Esophagus muscularis mucosa (tissue), 3 donors: Measurements from ENCODE around the gene EXOC6B.

Source experiments
- POLR2A ChIP-seq: fragments of 450-650 bp; IDR thresholded peaks from one replicate; pipeline ENCODE4 v1.6.1; 2017; ENCODE audit warnings: antibody characterized with exemption, moderate library complexity, mild to moderate bottlenecking, low read depth
- POLR2AphosphoS5 ChIP-seq, 2 donors: sonication (generic); formaldehyde crosslinking; IDR thresholded peaks; one replicate each; pipeline ENCODE4 v1.6.1; 2017; ENCODE audit warnings: antibody characterized with exemption in 2 of 2
- TF ChIP-seq, protein P1 (sequence below), 3 experiments: fragments of 200-600 bp in 2 of 3; fragments of 450-650 bp in 1 of 3; sonication (generic) in 2 of 3; IDR thresholded peaks; one replicate each; pipeline ENCODE4 v1.5.1; 2017 to 2019; ENCODE audit warnings: antibody characterized with exemption in 3 of 3, mild to moderate bottlenecking in 2 of 3, moderate library complexity in 1 of 3

DNA sequence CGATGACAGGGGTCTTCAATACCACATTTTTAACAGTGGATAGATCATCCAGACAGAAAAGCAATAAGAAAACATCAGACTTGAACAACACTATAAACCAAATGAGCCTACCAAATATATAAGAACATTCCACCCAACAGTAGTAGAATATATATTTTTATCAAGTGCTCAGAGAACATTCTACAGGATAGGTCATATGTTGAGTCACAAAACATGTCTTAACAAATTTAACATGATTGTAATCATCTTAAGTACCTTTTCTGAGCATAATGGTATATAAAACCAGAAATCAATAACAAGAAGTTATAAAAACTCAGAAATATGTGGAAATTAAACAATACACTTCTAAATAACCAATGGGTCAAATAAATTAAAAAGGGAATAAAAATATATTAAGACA is 484.2 kb downstream of the EXOC6B start:
- TF ChIP-seq POLR2A = no peak
- TF ChIP-seq POLR2AphosphoS5 (IDR thresholded peaks at IDR 0.05) = no peak
- TF ChIP-seq, protein P1, sequence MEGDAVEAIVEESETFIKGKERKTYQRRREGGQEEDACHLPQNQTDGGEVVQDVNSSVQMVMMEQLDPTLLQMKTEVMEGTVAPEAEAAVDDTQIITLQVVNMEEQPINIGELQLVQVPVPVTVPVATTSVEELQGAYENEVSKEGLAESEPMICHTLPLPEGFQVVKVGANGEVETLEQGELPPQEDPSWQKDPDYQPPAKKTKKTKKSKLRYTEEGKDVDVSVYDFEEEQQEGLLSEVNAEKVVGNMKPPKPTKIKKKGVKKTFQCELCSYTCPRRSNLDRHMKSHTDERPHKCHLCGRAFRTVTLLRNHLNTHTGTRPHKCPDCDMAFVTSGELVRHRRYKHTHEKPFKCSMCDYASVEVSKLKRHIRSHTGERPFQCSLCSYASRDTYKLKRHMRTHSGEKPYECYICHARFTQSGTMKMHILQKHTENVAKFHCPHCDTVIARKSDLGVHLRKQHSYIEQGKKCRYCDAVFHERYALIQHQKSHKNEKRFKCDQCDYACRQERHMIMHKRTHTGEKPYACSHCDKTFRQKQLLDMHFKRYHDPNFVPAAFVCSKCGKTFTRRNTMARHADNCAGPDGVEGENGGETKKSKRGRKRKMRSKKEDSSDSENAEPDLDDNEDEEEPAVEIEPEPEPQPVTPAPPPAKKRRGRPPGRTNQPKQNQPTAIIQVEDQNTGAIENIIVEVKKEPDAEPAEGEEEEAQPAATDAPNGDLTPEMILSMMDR (IDR thresholded peaks at IDR 0.05) = no peak
